CMK (cell line): ENCODE measurements around the gene CBX1.
"Not testable (repeated sequence)": the region's sequence is repeated elsewhere in the genome, so short reads cannot be mapped to it uniquely, and the experiment has no call there.

ENCODE experiments used
- DNase-seq: peaks from one replicate; pipeline ENCODE4 v3.0.0-alpha.2; 2010; ENCODE audit warnings: low read depth

The CBX1 gene

GRCh38 chr17:48051706-48052486, 49.4 kb downstream of the CBX1 start:
- no peak for DNase-seq

- DNase-seq: no peak
Measured at GRCh38 chr17:48051283-48051682, 50.0 kb downstream of the CBX1 start.

GRCh38 chr17:48048384-48049126, 52.7 kb downstream of the CBX1 start:
- DNase-seq: peak; percentile 93

- DNase-seq: peak; percentile 99
Measured at GRCh38 chr17:48047741-48048383, 53.4 kb downstream of the CBX1 start, which contains the start of gene NFE2L1. NFE2L1 (plus strand) TSS chr17:48048359; CDS start chr17:48051119, 2,760 bp downstream.

- DNase-seq: no peak
Measured at GRCh38 chr17:48047113-48047740, 54.1 kb downstream of the CBX1 start.

- DNase-seq: no peak
Measured at GRCh38 chr17:48046296-48046695, 55.0 kb downstream of the CBX1 start.

GRCh38 chr17:48045316-48046001, 55.8 kb downstream of the CBX1 start:
- no peak for DNase-seq

GRCh38 chr17:48044851-48045250, 56.4 kb downstream of the CBX1 start:
- no peak for DNase-seq

- DNase-seq: no peak
Measured at GRCh38 chr17:48043176-48043575, 58.1 kb downstream of the CBX1 start.

- no peak for DNase-seq
Measured at GRCh38 chr17:48038687-48039086, 62.6 kb downstream of the CBX1 start.

- DNase-seq: no peak
Measured at GRCh38 chr17:48037838-48038323, 63.4 kb downstream of the CBX1 start.

GRCh38 chr17:48037036-48037837, 64.0 kb downstream of the CBX1 start, which contains the start of gene COPZ2:
COPZ2 (minus strand) TSS chr17:48037797; CDS start chr17:48037777, 20 bp downstream.
- DNase-seq: no peak

- no peak for DNase-seq
Measured at GRCh38 chr17:48036693-48037035, 64.6 kb downstream of the CBX1 start.

GRCh38 chr17:48034734-48035133, 66.5 kb downstream of the CBX1 start:
- DNase-seq: not testable (repeated sequence)

GRCh38 chr17:48031966-48032365, 69.3 kb downstream of the CBX1 start:
- DNase-seq: no peak

- DNase-seq: no peak
Measured at GRCh38 chr17:48030531-48030930, 70.7 kb downstream of the CBX1 start.

GRCh38 chr17:48028736-48029135, 72.5 kb downstream of the CBX1 start:
- no peak for DNase-seq

GRCh38 chr17:48027322-48027981, 73.8 kb downstream of the CBX1 start:
- no peak for DNase-seq

GRCh38 chr17:48026502-48027321, 74.6 kb downstream of the CBX1 start:
- peak; percentile 86 for DNase-seq
